GM12878 (cell line): ENCODE measurements around the gene UBE2L6. TPM values are rescaled to one million over a fixed set of nuclear protein-coding genes. Genes with fewer than 3 reads are reported as not detected.

ENCODE experiments used
- ATAC-seq: fragments of 200-7000 bp; cut with Tn5 transposase; 3 replicates; pipeline ENCODE4 v1.9.1; 2020; ENCODE audit warnings: mild to moderate bottlenecking, moderate library complexity
- BruUV-seq: library from RNA; stranded (reverse); fragments of 400-500 nt; replicated peaks from 2 replicates; lab custom pipeline; 2021; lab: Mats Ljungman, UMichigan
- CTCF ChIA-PET: fragments of 300-600 bp; sonication (Branson Sonifier 250); formaldehyde crosslinking; extraction: SDS; loops from one replicate; lab custom pipeline; 2021; ENCODE audit warnings: inconsistent platforms; lab: Yijun Ruan, JAX
- POLR2A ChIA-PET: fragments of 350-600 bp; formaldehyde crosslinking; extraction: SDS; loops from one replicate; lab custom pipeline; 2021; ENCODE audit warnings: inconsistent platforms; lab: Charles Lee
- RAD21 ChIA-PET: fragments of 300-600 bp; sonication (Branson Sonifier 250); formaldehyde crosslinking; loops from one replicate; lab custom pipeline; 2023; ENCODE audit warnings: antibody characterized with exemption; ENCODE audit not compliant: unreplicated experiment; lab: Charles Lee
- SMC1A ChIA-PET: fragments of 300-600 bp; sonication (Branson Sonifier 250); formaldehyde crosslinking; loops from one replicate; lab custom pipeline; 2023; ENCODE audit not compliant: unreplicated experiment, uncharacterized antibody; lab: Charles Lee
- DNase-seq: peaks from one replicate; pipeline ENCODE4 v3.0.0-alpha.2; 2011; ENCODE audit warnings: low read depth, low spot score
- FAIRE-seq: peaks from 3 replicates; lab custom pipeline; 2011; peaks lifted over from hg19 to GRCh38; lab: Jason Lieb, UNC
- H2AFZ ChIP-seq: 2 replicates; pipeline ENCODE4 v1.6.0; 2011; ENCODE audit warnings: low read depth, low read length, control low read depth; ENCODE audit not compliant: control insufficient read depth
- H3K27ac ChIP-seq: 2 replicates; pipeline ENCODE4 v1.5.1; 2011; ENCODE audit warnings: control low read depth; ENCODE audit not compliant: control insufficient read depth, insufficient read depth
- H3K27me3 ChIP-seq, 2 experiments: replicated peaks in 1 of 2; 2 replicates each; pipeline versions ENCODE4 v1.6.0 to v1.6.1; 2011; ENCODE audit warnings: low read length in 1 of 2; ENCODE audit not compliant: control insufficient read depth in 2 of 2, insufficient read depth in 2 of 2
- H3K36me3 ChIP-seq, 2 experiments: 2 replicates each; pipeline ENCODE4 v1.5.1; 2011; ENCODE audit warnings: low read length in 1 of 2; ENCODE audit not compliant: control insufficient read depth in 2 of 2, insufficient read depth in 2 of 2
- H3K4me1 ChIP-seq: 2 replicates; pipeline ENCODE4 v1.6.1; 2011; ENCODE audit warnings: mild to moderate bottlenecking, low read length, moderate library complexity, mixed read lengths; ENCODE audit not compliant: control insufficient read depth, insufficient read depth
- H3K4me2 ChIP-seq: 2 replicates; pipeline ENCODE4 v1.6.0; 2011; ENCODE audit warnings: control low read depth; ENCODE audit not compliant: control insufficient read depth, insufficient read depth
- H3K4me3 ChIP-seq: fragments of 200-600 bp; sonication (generic); 2 replicates; pipeline ENCODE4 v1.5.1; 2016
- H3K79me2 ChIP-seq: 2 replicates; pipeline ENCODE4 v1.6.0; 2011; ENCODE audit warnings: low read length; ENCODE audit not compliant: control insufficient read depth, insufficient read depth
- H3K9ac ChIP-seq: 2 replicates; pipeline ENCODE4 v1.8.0; 2011; ENCODE audit warnings: low read length, control low read depth, mixed read lengths; ENCODE audit not compliant: control insufficient read depth, insufficient read depth
- H3K9me3 ChIP-seq: replicated peaks from 3 replicates; pipeline ENCODE4 v1.5.1; 2011; ENCODE audit warnings: mild to moderate bottlenecking, low read length; ENCODE audit not compliant: control insufficient read depth, insufficient read depth
- H4K20me1 ChIP-seq: 2 replicates; pipeline ENCODE4 v1.6.0; 2011; ENCODE audit not compliant: control insufficient read depth, insufficient read depth
- ATF7 ChIP-seq: fragments of 450-650 bp; IDR thresholded peaks from 2 replicates; pipeline ENCODE4 v1.6.1; 2016; ENCODE audit warnings: low read depth, mild to moderate bottlenecking
- EZH2 ChIP-seq: IDR thresholded peaks from 2 replicates; pipeline ENCODE4 v1.6.1; 2012; ENCODE audit warnings: low read depth, mild to moderate bottlenecking, control low read depth, inconsistent platforms, low read length, borderline replicate concordance; ENCODE audit not compliant: control insufficient read depth
- HCFC1 ChIP-seq: fragments of 150-350 bp; IDR thresholded peaks from 2 replicates; pipeline ENCODE4 v1.6.1; 2014; ENCODE audit warnings: low read length
- KDM1A ChIP-seq: fragments of 200-600 bp; sonication (generic); IDR thresholded peaks from 2 replicates; pipeline ENCODE4 v1.6.1; 2016; ENCODE audit warnings: borderline replicate concordance
- LARP7 ChIP-seq: fragments of 450-650 bp; IDR thresholded peaks from 2 replicates; pipeline ENCODE4 v1.6.1; 2017; ENCODE audit warnings: mild to moderate bottlenecking
- NFIC ChIP-seq: IDR thresholded peaks from 2 replicates; pipeline ENCODE4 v1.6.1; 2012; ENCODE audit warnings: low read depth, mild to moderate bottlenecking, inconsistent platforms, low read length, moderate library complexity
- SP1 ChIP-seq: IDR thresholded peaks from one replicate; pipeline ENCODE4 v1.6.1; 2011; ENCODE audit warnings: low read depth, low read length
- SREBF1 ChIP-seq: IDR thresholded peaks from 2 replicates; pipeline ENCODE4 v1.6.1; 2012; ENCODE audit warnings: mild to moderate bottlenecking, low read length
- WGBS: methylation state at CpG from one replicate; pipeline ENCODE4 v1.1.6; 2016; ENCODE audit warnings: low lambda C conversion rate; ENCODE audit not compliant: insufficient replicate concordance, insufficient coverage; ENCODE audit errors: missing lambda C conversion rate; 5-methylcytosine and 5-hydroxymethylcytosine counted together
- in situ Hi-C: fragments of 300-500 bp; cut with MboI; formaldehyde crosslinking; loops from 9 replicates; pipeline ENCODE4 v1.14.3; 2018; ENCODE audit warnings: mixed read lengths
- intact Hi-C: fragments of 100-400 bp; cut with micrococcal nuclease; formaldehyde crosslinking; loops from one replicate; pipeline ENCODE4 v1.14.2; 2022; ENCODE audit not compliant: unreplicated experiment
- polyA plus RNA-seq, 11 experiments: library from polyadenylated mRNA; depleted of rRNA in 4 of 11; unstranded in 6 of 11; stranded (reverse) in 5 of 11; fragments of >200 nt; fragmentation: Nextera tagmentation in 4 of 11; fragmentation: Illumina TruSeq in 1 of 11; extraction: Ambion mirVana in 4 of 11; extraction: Trizol in 1 of 11; gene quantifications; 1 replicate in 1 of 11; 2 replicates in 10 of 11; pipeline versions ENCODE4 v1.2.1 to v1.2.3, GENCODE V29; 2011 to 2016; ENCODE audit warnings: inconsistent platforms in 2 of 11, missing spikeins in 2 of 11, low read depth in 1 of 11
- total RNA-seq, 4 experiments: library from RNA; depleted of rRNA in 3 of 4; stranded (reverse); fragments of >200 nt in 3 of 4; fragmentation: Illumina TruSeq in 1 of 4; extraction: Trizol in 1 of 4; gene quantifications; 2 replicates each; pipeline versions ENCODE4 v1.2.1 to v1.2.3, GENCODE V29; 2013 to 2021
- TF ChIP-seq, protein P1 (sequence below): fragments of 450-650 bp; IDR thresholded peaks from 2 replicates; pipeline ENCODE4 v1.6.1; 2017; ENCODE audit warnings: mild to moderate bottlenecking

The UBE2L6 gene
- total and polyA plus RNA-seq, 10 of the 15 experiments (the other 5 are each of a cell fraction or from before 2014, with no cell fraction given) = 114 to 295 (median 173) TPM

DNA sequence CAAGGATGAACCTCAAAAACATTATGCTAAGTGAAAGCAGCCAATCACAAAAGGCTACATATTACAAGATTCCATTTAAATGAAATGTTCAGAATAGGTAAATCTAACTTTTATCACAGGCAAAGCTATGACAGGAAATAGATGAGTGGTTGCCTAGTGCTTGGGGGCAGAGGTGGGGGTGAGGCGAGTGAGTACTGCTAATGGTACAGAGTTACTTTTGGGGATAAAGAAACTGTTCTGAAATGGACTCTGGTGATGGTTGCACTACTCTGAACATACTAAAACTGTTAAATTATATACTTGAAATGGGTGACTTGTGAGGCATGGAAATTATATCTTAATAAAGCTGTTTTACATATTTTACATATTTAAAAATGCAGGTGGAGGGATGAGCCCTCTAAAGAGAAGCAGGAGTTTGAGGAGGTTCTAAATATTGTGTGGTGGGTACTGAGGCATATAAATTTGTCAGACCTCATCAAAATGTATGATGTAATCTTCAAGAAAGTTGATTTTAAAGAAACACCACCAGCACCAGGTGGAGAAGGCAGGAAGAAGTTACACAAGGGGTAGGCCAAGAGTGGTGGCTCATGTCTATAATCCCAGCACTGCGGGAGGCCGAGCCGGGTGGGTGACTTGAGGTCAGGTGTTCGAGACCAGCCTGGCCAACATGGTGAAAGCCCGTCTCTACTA is 55.6 kb downstream of the UBE2L6 start:
- FAIRE-seq (no peak), DNase-seq (no peak)
- CTCF ChIA-PET = interaction anchor here (1.3 to 2.3 kb wide), 3 partner anchors 10 to 18 kb away, joined by 4 to 23 read pairs (median 9); no protein-coding TSS in a partner anchor
- RAD21 ChIA-PET = interaction anchor here (0.7 to 1.3 kb wide), 2 partner anchors 15 to 53 kb away, joined by 3 read pairs; no protein-coding TSS in a partner anchor
- no peak overlapping the region for H2AFZ ChIP-seq
- no peak overlapping the region for H3K27ac ChIP-seq
- H3K4me2 ChIP-seq = no peak overlapping the region
- no peak overlapping the region for H3K4me3 ChIP-seq
- H4K20me1 ChIP-seq = no peaks in the 10 kb centered on the region
- H3K36me3 ChIP-seq = no peaks in the 10 kb centered on the region
- in situ Hi-C loops (no loop called here), intact Hi-C loops (no loop called here)
- POLR2A ChIA-PET = no interaction called here
- no peak overlapping the region for H3K9ac ChIP-seq
- H3K79me2 ChIP-seq = peaks cover 11% of the 10 kb centered on the region
- TF ChIP-seq HCFC1 = no peak
- peak; percentile 32; the same call in 1 of the 2 replicates for TF ChIP-seq ATF7
- TF ChIP-seq, all 136 proteins: peak for 1
- Histone ChIP-seq H3K9me3 (no peaks in the 10 kb centered on the region), H3K4me1 (no peaks in the 10 kb centered on the region), H3K27me3 (no peaks in the 10 kb centered on the region)
- BruUV-seq = no TSS peak
- WGBS = 72% methylated on average over 6 of the region's 6 CpGs
- SMC1A ChIA-PET = interaction anchor here (1.1 to 1.4 kb wide), 2 partner anchors 14 to 132 kb away, joined by 5 to 6 read pairs; no protein-coding TSS in a partner anchor
- no peak for ATAC-seq

- Histone ChIP-seq H3K27me3 (no peaks in the 10 kb centered on the region), H3K36me3 (no peaks in the 10 kb centered on the region), H3K4me1 (no peaks in the 10 kb centered on the region), H2AFZ (no peak overlapping the region), H4K20me1 (no peaks in the 10 kb centered on the region), H3K4me2 (no peak overlapping the region), H3K9me3 (no peaks in the 10 kb centered on the region), H3K79me2 (no peaks in the 10 kb centered on the region), H3K4me3 (no peak overlapping the region), H3K9ac (no peak overlapping the region), H3K27ac (no peak overlapping the region)
- no TSS peak for BruUV-seq
- SMC1A ChIA-PET = interaction anchor here (1.2 to 4.9 kb wide), 2 partner anchors 14 to 175 kb away, joined by 3 to 20 read pairs; no protein-coding TSS in a partner anchor
- FAIRE-seq = no peak
- in situ Hi-C loops (no loop called here), intact Hi-C loops (no loop called here)
- TF ChIP-seq NFIC (no peak), EZH2 (no peak), KDM1A (no peak), SP1 (no peak), SREBF1 (no peak), LARP7 (no peak)
- TF ChIP-seq, protein P1, sequence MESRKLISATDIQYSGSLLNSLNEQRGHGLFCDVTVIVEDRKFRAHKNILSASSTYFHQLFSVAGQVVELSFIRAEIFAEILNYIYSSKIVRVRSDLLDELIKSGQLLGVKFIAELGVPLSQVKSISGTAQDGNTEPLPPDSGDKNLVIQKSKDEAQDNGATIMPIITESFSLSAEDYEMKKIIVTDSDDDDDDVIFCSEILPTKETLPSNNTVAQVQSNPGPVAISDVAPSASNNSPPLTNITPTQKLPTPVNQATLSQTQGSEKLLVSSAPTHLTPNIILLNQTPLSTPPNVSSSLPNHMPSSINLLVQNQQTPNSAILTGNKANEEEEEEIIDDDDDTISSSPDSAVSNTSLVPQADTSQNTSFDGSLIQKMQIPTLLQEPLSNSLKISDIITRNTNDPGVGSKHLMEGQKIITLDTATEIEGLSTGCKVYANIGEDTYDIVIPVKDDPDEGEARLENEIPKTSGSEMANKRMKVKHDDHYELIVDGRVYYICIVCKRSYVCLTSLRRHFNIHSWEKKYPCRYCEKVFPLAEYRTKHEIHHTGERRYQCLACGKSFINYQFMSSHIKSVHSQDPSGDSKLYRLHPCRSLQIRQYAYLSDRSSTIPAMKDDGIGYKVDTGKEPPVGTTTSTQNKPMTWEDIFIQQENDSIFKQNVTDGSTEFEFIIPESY = no peak
- whole genome bisulfite sequencing = 96% methylated on average over 7 of the region's 7 CpGs
- no peak for DNase-seq
- POLR2A ChIA-PET = interaction anchor here (0.5 kb wide), 1 partner anchor 51 kb away, joined by 4 read pairs; no protein-coding TSS in a partner anchor
- RAD21 ChIA-PET = interaction anchor here (1.2 kb wide), 1 partner anchor 15 kb away, joined by 3 read pairs; no protein-coding TSS in a partner anchor
- CTCF ChIA-PET = interaction anchor here (0.7 to 5.7 kb wide), 3 partner anchors 15 to 1721 kb away, joined by 3 to 54 read pairs (median 4); no protein-coding TSS in a partner anchor
- no peak for ATAC-seq
Observed at GRCh38 chr11:57508341-57509170, 58.9 kb downstream of the UBE2L6 start.
